Measurements from ENCODE around the gene PCGF1.

PCGF1 gene

DNA sequence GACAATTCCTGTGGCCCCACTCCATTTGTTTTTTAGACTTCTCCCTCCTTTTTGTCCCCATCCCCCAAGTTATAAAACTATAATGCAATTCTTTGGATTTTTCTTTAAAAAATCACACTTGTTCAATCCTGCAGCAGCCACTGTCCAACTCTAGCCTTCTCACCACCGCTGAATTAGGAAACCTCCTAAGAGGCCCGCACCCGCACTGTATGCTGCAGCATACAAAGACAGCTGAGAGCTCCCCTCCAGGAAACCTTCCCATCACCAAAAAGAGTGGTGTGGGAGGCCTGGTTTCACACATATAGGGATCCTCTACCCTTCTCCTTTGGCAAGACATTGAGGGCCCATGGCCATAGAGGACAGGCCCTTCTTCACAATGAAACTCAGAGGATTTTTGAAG lies 2.9 kb downstream of the PCGF1 start:
- Histone ChIP-seq H3K4me3 (ENCODE audit: severe bottlenecking) (no peak overlapping the region), H3K27ac (ENCODE audit: poor library complexity, severe bottlenecking) (peak overlapping the region; percentile 17), H3K36me3 (ENCODE audit: low read depth) (peaks cover 19% of the 10 kb centered on the region), H3K9me3 (ENCODE audit: severe bottlenecking) (no peaks in the 10 kb centered on the region), H3K27me3 (ENCODE audit: insufficient read depth, poor library complexity, severe bottlenecking) (peaks cover 4% of the 10 kb centered on the region), H3K4me1 (ENCODE audit: insufficient read depth, poor library complexity, severe bottlenecking) (peaks cover 5% of the 10 kb centered on the region)
- no peak for ATAC-seq (ENCODE audit: low read depth)
- TF ChIP-seq, protein P1, sequence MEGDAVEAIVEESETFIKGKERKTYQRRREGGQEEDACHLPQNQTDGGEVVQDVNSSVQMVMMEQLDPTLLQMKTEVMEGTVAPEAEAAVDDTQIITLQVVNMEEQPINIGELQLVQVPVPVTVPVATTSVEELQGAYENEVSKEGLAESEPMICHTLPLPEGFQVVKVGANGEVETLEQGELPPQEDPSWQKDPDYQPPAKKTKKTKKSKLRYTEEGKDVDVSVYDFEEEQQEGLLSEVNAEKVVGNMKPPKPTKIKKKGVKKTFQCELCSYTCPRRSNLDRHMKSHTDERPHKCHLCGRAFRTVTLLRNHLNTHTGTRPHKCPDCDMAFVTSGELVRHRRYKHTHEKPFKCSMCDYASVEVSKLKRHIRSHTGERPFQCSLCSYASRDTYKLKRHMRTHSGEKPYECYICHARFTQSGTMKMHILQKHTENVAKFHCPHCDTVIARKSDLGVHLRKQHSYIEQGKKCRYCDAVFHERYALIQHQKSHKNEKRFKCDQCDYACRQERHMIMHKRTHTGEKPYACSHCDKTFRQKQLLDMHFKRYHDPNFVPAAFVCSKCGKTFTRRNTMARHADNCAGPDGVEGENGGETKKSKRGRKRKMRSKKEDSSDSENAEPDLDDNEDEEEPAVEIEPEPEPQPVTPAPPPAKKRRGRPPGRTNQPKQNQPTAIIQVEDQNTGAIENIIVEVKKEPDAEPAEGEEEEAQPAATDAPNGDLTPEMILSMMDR (IDR thresholded peaks at IDR 0.05; ENCODE audit: poor library complexity, severe bottlenecking) = no peak
- no peak for DNase-seq (ENCODE audit: low spot score)

DNA sequence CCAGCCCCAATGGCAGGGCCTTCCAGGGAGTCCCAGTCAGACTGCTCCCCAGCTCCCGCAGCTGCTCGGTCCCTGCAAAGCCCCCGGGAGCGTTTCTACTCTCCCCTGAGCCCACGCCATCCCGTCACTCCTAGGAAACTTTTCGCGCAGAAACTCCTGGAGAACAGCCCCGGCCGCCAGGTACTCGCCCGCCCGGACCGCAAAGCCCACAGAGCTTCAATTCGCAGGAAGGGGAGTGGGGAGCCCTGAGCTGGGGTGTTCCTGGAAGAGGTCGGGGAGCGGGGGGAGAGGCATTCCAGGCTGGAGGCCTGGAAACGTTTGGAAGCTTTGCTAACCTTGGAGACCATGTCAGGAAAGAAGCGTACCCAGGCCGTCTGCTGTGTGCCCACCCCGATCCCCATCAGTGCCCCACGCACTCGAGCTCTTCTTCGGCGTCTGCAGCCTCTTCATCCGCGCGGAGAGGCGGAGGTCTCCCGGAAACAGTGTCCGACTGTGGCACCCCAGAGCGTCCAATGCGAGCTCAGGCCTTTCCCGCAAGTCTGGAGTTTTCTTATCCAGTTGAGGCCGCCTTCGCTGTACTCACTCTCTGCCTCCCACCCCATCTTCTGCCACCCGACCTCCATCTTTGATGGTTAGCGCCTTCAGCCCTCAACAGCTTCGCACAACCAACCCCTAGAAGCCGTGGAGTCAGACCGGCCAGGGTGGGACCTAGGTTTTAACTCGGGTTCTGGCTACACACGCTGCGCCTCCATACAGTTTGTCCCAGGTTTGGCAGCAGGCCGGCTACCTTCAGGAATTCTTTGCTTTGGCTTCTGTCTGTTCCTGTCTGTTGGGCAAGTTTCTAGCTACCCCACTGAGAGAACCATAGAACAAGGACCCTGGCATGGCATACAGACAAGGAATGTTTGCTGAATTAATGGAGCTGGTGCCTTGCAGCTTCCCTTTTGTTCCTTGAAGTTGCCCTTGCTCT lies 3.7 kb downstream of the PCGF1 start:
- H3K27ac ChIP-seq (ENCODE audit: poor library complexity, severe bottlenecking) = peak overlapping the region; percentile 17

DNA sequence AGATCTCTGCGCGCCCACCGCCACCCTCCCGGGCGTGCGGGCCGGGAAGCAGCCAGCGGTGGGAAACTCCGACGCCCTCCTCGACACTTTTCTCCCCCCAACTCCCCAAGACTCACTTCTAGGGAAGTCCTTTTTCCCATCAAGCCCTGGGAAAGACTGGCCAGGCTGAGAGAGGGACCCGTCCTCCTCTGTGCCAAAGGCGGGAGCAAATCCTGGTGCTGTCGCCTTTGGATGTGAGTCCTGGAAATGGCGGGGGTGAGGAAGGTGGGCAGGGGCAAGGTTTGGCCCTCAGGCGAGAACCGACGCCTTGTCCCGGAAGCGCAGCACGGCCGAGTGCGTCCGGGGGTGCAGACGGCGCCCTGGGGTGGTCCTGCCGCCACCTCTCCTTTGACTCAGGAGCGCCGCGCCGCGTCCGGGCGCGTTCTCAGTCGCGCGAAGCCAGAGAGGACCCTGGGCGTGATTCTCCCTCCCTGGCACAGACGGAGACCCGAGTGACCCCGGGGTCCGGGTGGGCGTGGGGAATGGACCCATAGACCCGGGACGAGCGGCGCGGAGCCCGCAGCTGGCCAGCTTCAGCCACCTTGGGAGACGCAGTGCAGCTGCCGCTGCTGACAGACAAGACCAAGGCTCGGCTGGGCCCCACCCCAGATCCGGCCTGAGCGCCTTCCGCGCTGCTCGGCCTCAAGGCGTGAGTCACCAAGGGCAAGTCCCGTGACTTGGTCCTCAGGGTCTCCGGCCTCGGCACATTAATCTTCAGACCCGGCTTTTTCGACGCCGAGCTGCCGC lies 4.6 kb downstream of the PCGF1 start:
- Histone ChIP-seq H3K4me1 (ENCODE audit: insufficient read depth, poor library complexity, severe bottlenecking) (peaks cover 13% of the 10 kb centered on the region), H3K27me3 (ENCODE audit: insufficient read depth, poor library complexity, severe bottlenecking) (peaks cover 14% of the 10 kb centered on the region), H3K4me3 (ENCODE audit: severe bottlenecking) (peak overlapping the region; percentile 25), H3K27ac (ENCODE audit: poor library complexity, severe bottlenecking) (peak overlapping the region; percentile 5), H3K36me3 (ENCODE audit: low read depth) (peaks cover 19% of the 10 kb centered on the region), H3K9me3 (ENCODE audit: severe bottlenecking) (no peaks in the 10 kb centered on the region)
- TF ChIP-seq, protein P1 (IDR thresholded peaks at IDR 0.05; ENCODE audit: poor library complexity, severe bottlenecking) = peak; percentile 40
- peak; percentile 78 for DNase-seq (ENCODE audit: low spot score)
- ATAC-seq (ENCODE audit: low read depth) = peak; percentile 48

More for the DNA sequence above, 3.7 kb downstream of the PCGF1 start:
- ATAC-seq (ENCODE audit: low read depth) (no peak), DNase-seq (ENCODE audit: low spot score) (peak; percentile 41)
- Histone ChIP-seq H3K4me1 (ENCODE audit: insufficient read depth, poor library complexity, severe bottlenecking) (peaks cover 9% of the 10 kb centered on the region), H3K36me3 (ENCODE audit: low read depth) (peaks cover 19% of the 10 kb centered on the region), H3K27me3 (ENCODE audit: insufficient read depth, poor library complexity, severe bottlenecking) (peaks cover 12% of the 10 kb centered on the region), H3K9me3 (ENCODE audit: severe bottlenecking) (no peaks in the 10 kb centered on the region), H3K4me3 (ENCODE audit: severe bottlenecking) (peak overlapping the region; percentile 25)
- TF ChIP-seq, protein P1 (IDR thresholded peaks at IDR 0.05; ENCODE audit: poor library complexity, severe bottlenecking) = peak; percentile 1

DNA sequence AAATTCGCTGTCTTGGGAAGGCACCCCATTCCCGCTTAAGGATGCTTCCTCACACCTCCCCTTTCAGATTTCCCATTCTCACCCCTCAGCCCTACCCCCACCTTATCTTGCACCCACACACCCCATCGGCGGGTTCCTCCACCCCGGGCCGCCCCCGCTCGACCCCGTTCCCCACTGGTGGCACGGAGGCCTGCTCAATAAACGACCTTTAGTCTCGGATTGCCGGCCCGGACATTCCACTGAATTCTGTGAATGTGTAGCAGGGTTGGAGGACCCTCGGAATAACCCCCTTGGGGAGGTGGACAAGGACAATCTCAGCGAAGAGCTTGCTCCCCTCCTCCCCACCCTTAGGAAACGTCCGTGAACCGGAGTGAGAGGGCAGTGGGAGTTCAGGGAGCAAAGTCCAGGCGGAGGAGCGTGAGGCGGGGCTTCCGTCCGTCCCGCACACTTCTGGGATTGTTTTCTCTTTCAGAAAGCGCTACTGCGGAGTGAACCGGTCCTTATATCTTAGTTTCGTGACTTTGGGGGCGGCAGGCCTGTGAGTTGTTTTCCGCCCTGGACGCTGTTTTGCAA lies 5.3 kb downstream of the PCGF1 start:
- TF ChIP-seq, protein P1 (IDR thresholded peaks at IDR 0.05; ENCODE audit: poor library complexity, severe bottlenecking) = no peak
- no peak for DNase-seq (ENCODE audit: low spot score)
- Histone ChIP-seq H3K27me3 (ENCODE audit: insufficient read depth, poor library complexity, severe bottlenecking) (peaks cover 14% of the 10 kb centered on the region), H3K4me1 (ENCODE audit: insufficient read depth, poor library complexity, severe bottlenecking) (peaks cover 13% of the 10 kb centered on the region), H3K27ac (ENCODE audit: poor library complexity, severe bottlenecking) (no peak overlapping the region), H3K36me3 (ENCODE audit: low read depth) (peaks cover 19% of the 10 kb centered on the region), H3K9me3 (ENCODE audit: severe bottlenecking) (no peaks in the 10 kb centered on the region), H3K4me3 (ENCODE audit: severe bottlenecking) (no peak overlapping the region)
- no peak for ATAC-seq (ENCODE audit: low read depth)

Measured in RWPE2 (cell line).